Fibroblast of lung (primary cell): ENCODE data around the gene TGM2.

Experiments used
- CTCF ChIP-seq, 2 donors: IDR thresholded peaks in 1 of 2; conservative IDR thresholded peaks in 1 of 2; 1 replicate in 1 of 2; 2 replicates in 1 of 2; pipeline ENCODE4 v1.5.1; 2011 to 2012; ENCODE audit warnings: low read length in 2 of 2, control low read depth in 1 of 2, inconsistent platforms in 1 of 2, low read depth in 1 of 2, mild to moderate bottlenecking in 1 of 2
- EZH2 ChIP-seq: IDR thresholded peaks from 2 replicates; pipeline ENCODE4 v1.5.1; 2012; ENCODE audit warnings: low read length, control low read depth, mild to moderate bottlenecking; ENCODE audit errors: missing control alignments

GRCh38 chr20:38212806-38213606 lies 47.9 kb upstream of the TGM2 start:
- TF ChIP-seq CTCF (conservative IDR thresholded peaks at IDR 0.05 in 1 of 2, IDR thresholded peaks at IDR 0.05 in 1 of 2; ENCODE audit: low read depth in 1 of 2, low read length in 2 of 2) = no peak
- no peak for TF ChIP-seq EZH2
